Measurements from ENCODE around the gene NRXN2. TPM values are rescaled to one million over a fixed set of nuclear protein-coding genes. Genes with fewer than 3 reads are reported as not detected.

NRXN2 gene
- total RNA-seq, 1 donor from 2014 or later, result 0.14 TPM

GRCh38 chr11:64624883-64625481, 98.0 kb downstream of the NRXN2 start:
- H3K27ac Mint-ChIP-seq (ENCODE audit: unreplicated experiment), result no peak overlapping the region
- no peak overlapping the region for H3K4me3 ChIP-seq (ENCODE audit: insufficient read depth, low read depth, low read length)
- no peak overlapping the region for H3K27ac ChIP-seq (ENCODE audit: low read depth, low read length)
- H3K4me3 Mint-ChIP-seq (ENCODE audit: unreplicated experiment), result no peak overlapping the region
- H3K4me1 ChIP-seq (ENCODE audit: insufficient read depth, low read length), result no peaks in the 10 kb centered on the region
- H3K36me3 Mint-ChIP-seq (ENCODE audit: low read depth, unreplicated experiment), result peaks cover 7% of the 10 kb centered on the region
- no peak overlapping the region for H3K4me2 ChIP-seq (ENCODE audit: low read length)
- TF ChIP-seq CTCF (IDR thresholded peaks at IDR 0.05; ENCODE audit: insufficient read depth, low read depth, low read length) (no peak), EZH2 (IDR thresholded peaks at IDR 0.05; ENCODE audit: insufficient read depth, low read length) (no peak)
- no peak overlapping the region for H3K9ac ChIP-seq (ENCODE audit: low read length)
- DNase-seq (ENCODE audit: low read depth), result no peak
- peaks cover 50% of the 10 kb centered on the region for H3K27me3 Mint-ChIP-seq (ENCODE audit: low read depth, unreplicated experiment)
- no peaks in the 10 kb centered on the region for H3K36me3 ChIP-seq (ENCODE audit: insufficient read depth, low read length)
- FAIRE-seq, result no peak
- no peaks in the 10 kb centered on the region for H3K9me3 ChIP-seq (ENCODE audit: insufficient read depth, low read depth, low read length)
- no peaks in the 10 kb centered on the region for H3K4me1 Mint-ChIP-seq (ENCODE audit: low read depth, unreplicated experiment)
- H3K27me3 ChIP-seq (ENCODE audit: insufficient read depth, low read length), result peaks cover 4% of the 10 kb centered on the region
- no peaks in the 10 kb centered on the region for H4K20me1 ChIP-seq (ENCODE audit: insufficient read depth, low read length)
- no peaks in the 10 kb centered on the region for H3K79me2 ChIP-seq (ENCODE audit: insufficient read depth, low read length)
- peaks cover 1% of the 10 kb centered on the region for H3K9me3 Mint-ChIP-seq (ENCODE audit: unreplicated experiment)
- no peak overlapping the region for H2AFZ ChIP-seq (ENCODE audit: low read depth, low read length)

- FAIRE-seq, result no peak
- Histone ChIP-seq H3K9me3 (ENCODE audit: insufficient read depth, low read depth, low read length) (no peaks in the 10 kb centered on the region), H3K27me3 (ENCODE audit: insufficient read depth, low read length) (no peaks in the 10 kb centered on the region), H3K4me2 (ENCODE audit: low read length) (no peak overlapping the region), H3K4me3 (ENCODE audit: insufficient read depth, low read depth, low read length) (no peak overlapping the region), H3K36me3 (ENCODE audit: insufficient read depth, low read length) (no peaks in the 10 kb centered on the region), H3K9ac (ENCODE audit: low read length) (no peak overlapping the region), H3K79me2 (ENCODE audit: insufficient read depth, low read length) (no peaks in the 10 kb centered on the region), H4K20me1 (ENCODE audit: insufficient read depth, low read length) (no peaks in the 10 kb centered on the region), H2AFZ (ENCODE audit: low read depth, low read length) (no peak overlapping the region), H3K4me1 (ENCODE audit: insufficient read depth, low read length) (no peaks in the 10 kb centered on the region), H3K27ac (ENCODE audit: low read depth, low read length) (no peak overlapping the region)
- no peak for TF ChIP-seq EZH2 (IDR thresholded peaks at IDR 0.05; ENCODE audit: insufficient read depth, low read length)
- no peak for TF ChIP-seq CTCF (IDR thresholded peaks at IDR 0.05; ENCODE audit: insufficient read depth, low read depth, low read length)
- Mint-ChIP-seq H3K27ac (ENCODE audit: unreplicated experiment) (no peak overlapping the region), H3K27me3 (ENCODE audit: low read depth, unreplicated experiment) (peaks cover 28% of the 10 kb centered on the region), H3K36me3 (ENCODE audit: low read depth, unreplicated experiment) (peaks cover 3% of the 10 kb centered on the region), H3K4me3 (ENCODE audit: unreplicated experiment) (no peak overlapping the region), H3K9me3 (ENCODE audit: unreplicated experiment) (no peaks in the 10 kb centered on the region), H3K4me1 (ENCODE audit: low read depth, unreplicated experiment) (peaks cover 3% of the 10 kb centered on the region)
- no peak for DNase-seq (ENCODE audit: low read depth)
These were observed 100.3 kb downstream of the NRXN2 start for GRCh38 chr11:64622681-64623080.

GRCh38 chr11:64621283-64622019, 101.5 kb downstream of the NRXN2 start:
- FAIRE-seq (no peak), DNase-seq (ENCODE audit: low read depth) (no peak)
- no peaks in the 10 kb centered on the region for H3K9me3 Mint-ChIP-seq (ENCODE audit: unreplicated experiment)
- Histone ChIP-seq H3K9me3 (ENCODE audit: insufficient read depth, low read depth, low read length) (no peaks in the 10 kb centered on the region), H3K36me3 (ENCODE audit: insufficient read depth, low read length) (no peaks in the 10 kb centered on the region), H2AFZ (ENCODE audit: low read depth, low read length) (no peak overlapping the region), H3K4me3 (ENCODE audit: insufficient read depth, low read depth, low read length) (no peak overlapping the region), H3K4me2 (ENCODE audit: low read length) (no peak overlapping the region), H4K20me1 (ENCODE audit: insufficient read depth, low read length) (no peaks in the 10 kb centered on the region), H3K27me3 (ENCODE audit: insufficient read depth, low read length) (no peaks in the 10 kb centered on the region), H3K79me2 (ENCODE audit: insufficient read depth, low read length) (no peaks in the 10 kb centered on the region), H3K4me1 (ENCODE audit: insufficient read depth, low read length) (no peaks in the 10 kb centered on the region), H3K27ac (ENCODE audit: low read depth, low read length) (no peak overlapping the region), H3K9ac (ENCODE audit: low read length) (no peak overlapping the region)
- no peak overlapping the region for H3K27ac Mint-ChIP-seq (ENCODE audit: unreplicated experiment)
- peaks cover 3% of the 10 kb centered on the region for H3K4me1 Mint-ChIP-seq (ENCODE audit: low read depth, unreplicated experiment)
- TF ChIP-seq EZH2 (IDR thresholded peaks at IDR 0.05; ENCODE audit: insufficient read depth, low read length) (no peak), CTCF (IDR thresholded peaks at IDR 0.05; ENCODE audit: insufficient read depth, low read depth, low read length) (no peak)
- H3K36me3 Mint-ChIP-seq (ENCODE audit: low read depth, unreplicated experiment), result peaks cover 3% of the 10 kb centered on the region
- H3K27me3 Mint-ChIP-seq (ENCODE audit: low read depth, unreplicated experiment), result peaks cover 25% of the 10 kb centered on the region
- no peak overlapping the region for H3K4me3 Mint-ChIP-seq (ENCODE audit: unreplicated experiment)

All from astrocyte (in vitro differentiated cells and primary cell).